ENCODE results near the gene BCAS1. TPM values are rescaled to one million over a fixed set of nuclear protein-coding genes. Genes with fewer than 3 reads are reported as not detected.

The BCAS1 gene
- total and polyA plus RNA-seq, 2 donors from 2014 or later: 1.1 to 4.8 TPM

GRCh38 chr20:53948383-53949318, 121.7 kb downstream of the BCAS1 start:
- Histone ChIP-seq H3K27ac (ENCODE audit: low read depth in 2 of 2, low read length in 2 of 2) (no peak overlapping the region), H3K9ac (ENCODE audit: low read length in 3 of 3) (peak overlapping the region in 1 of 3 donors; percentile 15), H3K27me3 (ENCODE audit: control insufficient read depth, insufficient read depth, low read length) (no peaks in the 10 kb centered on the region), H3K4me3 (ENCODE audit: low read length in 3 of 3) (no peak overlapping the region), H3K4me1 (ENCODE audit: control insufficient read depth in 2 of 3, insufficient read depth in 2 of 3, low read depth in 1 of 3, low read length in 3 of 3) (no peaks in the 10 kb centered on the region), H3K36me3 (ENCODE audit: control insufficient read depth in 2 of 3, insufficient read depth in 3 of 3, low read length in 3 of 3) (no peaks in the 10 kb centered on the region), H3K9me3 (ENCODE audit: control insufficient read depth in 2 of 3, insufficient read depth in 1 of 3, low read length in 3 of 3) (peaks cover 0 to 3% (median 2%) of the 10 kb centered on the region in 3 donors)
- no peak for FAIRE-seq
- no peak for DNase-seq
- intact Hi-C loops (cut with DNase I): no loop called here
- TF ChIP-seq, protein P1, sequence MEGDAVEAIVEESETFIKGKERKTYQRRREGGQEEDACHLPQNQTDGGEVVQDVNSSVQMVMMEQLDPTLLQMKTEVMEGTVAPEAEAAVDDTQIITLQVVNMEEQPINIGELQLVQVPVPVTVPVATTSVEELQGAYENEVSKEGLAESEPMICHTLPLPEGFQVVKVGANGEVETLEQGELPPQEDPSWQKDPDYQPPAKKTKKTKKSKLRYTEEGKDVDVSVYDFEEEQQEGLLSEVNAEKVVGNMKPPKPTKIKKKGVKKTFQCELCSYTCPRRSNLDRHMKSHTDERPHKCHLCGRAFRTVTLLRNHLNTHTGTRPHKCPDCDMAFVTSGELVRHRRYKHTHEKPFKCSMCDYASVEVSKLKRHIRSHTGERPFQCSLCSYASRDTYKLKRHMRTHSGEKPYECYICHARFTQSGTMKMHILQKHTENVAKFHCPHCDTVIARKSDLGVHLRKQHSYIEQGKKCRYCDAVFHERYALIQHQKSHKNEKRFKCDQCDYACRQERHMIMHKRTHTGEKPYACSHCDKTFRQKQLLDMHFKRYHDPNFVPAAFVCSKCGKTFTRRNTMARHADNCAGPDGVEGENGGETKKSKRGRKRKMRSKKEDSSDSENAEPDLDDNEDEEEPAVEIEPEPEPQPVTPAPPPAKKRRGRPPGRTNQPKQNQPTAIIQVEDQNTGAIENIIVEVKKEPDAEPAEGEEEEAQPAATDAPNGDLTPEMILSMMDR (IDR thresholded peaks at IDR 0.05; ENCODE audit: borderline replicate concordance, extremely low read depth, insufficient read depth): no peak

DNA sequence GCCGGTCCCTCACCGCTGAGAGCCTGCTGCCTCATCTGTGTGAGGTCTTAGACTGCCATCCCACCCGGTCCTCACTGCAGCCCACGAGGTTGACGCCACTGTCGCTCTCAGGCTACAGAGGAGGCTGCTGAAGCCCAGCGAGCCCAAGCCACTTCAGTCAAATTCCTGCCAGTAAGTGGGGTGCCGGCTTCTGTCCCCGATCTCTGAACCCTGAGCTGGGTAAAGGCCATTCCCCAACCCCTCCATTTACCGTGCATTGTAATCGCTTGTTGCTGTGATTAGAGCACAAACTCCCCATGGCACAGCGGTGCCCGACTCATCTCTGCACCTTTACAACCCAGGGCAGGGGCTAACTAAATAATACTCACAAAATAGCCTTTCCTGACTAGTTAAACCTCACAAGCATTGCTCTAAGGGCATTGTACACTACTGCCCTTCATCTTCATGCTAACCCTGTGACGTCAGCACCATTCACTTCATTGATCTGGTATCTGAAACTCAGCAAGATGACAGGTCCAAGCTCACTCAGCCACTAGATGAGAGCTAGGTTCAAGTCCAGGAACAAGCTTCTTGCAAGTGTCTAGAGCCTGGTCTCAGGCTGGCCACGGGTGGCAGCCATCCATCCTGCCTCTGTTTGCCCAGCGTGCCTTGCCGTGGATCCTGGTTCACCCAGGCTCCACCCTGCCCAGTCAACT, 122.7 kb downstream of the BCAS1 start:
- Histone ChIP-seq H3K27ac (ENCODE audit: low read depth in 2 of 2, low read length in 2 of 2) (no peak overlapping the region), H3K9me3 (ENCODE audit: control insufficient read depth in 2 of 3, insufficient read depth in 1 of 3, low read length in 3 of 3) (peaks cover 0 to 2% (median 0%) of the 10 kb centered on the region in 3 donors), H3K36me3 (ENCODE audit: control insufficient read depth in 2 of 3, insufficient read depth in 3 of 3, low read length in 3 of 3) (no peaks in the 10 kb centered on the region), H3K4me3 (ENCODE audit: low read length in 3 of 3) (no peak overlapping the region), H3K9ac (ENCODE audit: low read length in 3 of 3) (no peak overlapping the region), H3K27me3 (ENCODE audit: control insufficient read depth, insufficient read depth, low read length) (no peaks in the 10 kb centered on the region), H3K4me1 (ENCODE audit: control insufficient read depth in 2 of 3, insufficient read depth in 2 of 3, low read depth in 1 of 3, low read length in 3 of 3) (no peaks in the 10 kb centered on the region)
- TF ChIP-seq, protein P1 (IDR thresholded peaks at IDR 0.05; ENCODE audit: borderline replicate concordance, extremely low read depth, insufficient read depth): no peak
- DNase-seq: no peak
- no peak for FAIRE-seq
- intact Hi-C loops (cut with DNase I): no loop called here

DNA sequence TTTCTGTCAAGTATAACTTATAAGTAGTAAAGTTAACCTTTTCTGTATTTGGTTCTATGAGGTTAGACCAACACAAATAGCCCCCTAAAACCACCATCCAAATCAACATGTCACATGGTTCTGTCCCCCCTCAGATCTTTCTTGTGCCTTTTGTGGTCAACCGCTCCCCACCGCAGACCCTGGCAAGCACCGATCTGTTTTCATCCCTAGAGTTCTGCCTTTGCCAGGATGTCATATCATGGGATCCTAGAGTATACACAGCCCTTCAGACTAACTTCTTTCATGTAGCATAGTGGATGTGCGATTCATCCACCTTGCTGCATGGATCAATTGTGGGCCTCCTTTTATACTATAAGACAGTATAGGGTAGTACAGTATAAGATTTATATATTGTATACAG, 124.3 kb downstream of the BCAS1 start:
- Histone ChIP-seq H3K4me1 (ENCODE audit: control insufficient read depth in 2 of 3, insufficient read depth in 2 of 3, low read depth in 1 of 3, low read length in 3 of 3) (peaks cover 0 to 4% (median 0%) of the 10 kb centered on the region in 3 donors), H3K27me3 (ENCODE audit: control insufficient read depth, insufficient read depth, low read length) (no peaks in the 10 kb centered on the region), H3K9me3 (ENCODE audit: control insufficient read depth in 2 of 3, insufficient read depth in 1 of 3, low read length in 3 of 3) (no peaks in the 10 kb centered on the region), H3K36me3 (ENCODE audit: control insufficient read depth in 2 of 3, insufficient read depth in 3 of 3, low read length in 3 of 3) (no peaks in the 10 kb centered on the region), H3K27ac (ENCODE audit: low read depth in 2 of 2, low read length in 2 of 2) (no peak overlapping the region), H3K4me3 (ENCODE audit: low read length in 3 of 3) (no peak overlapping the region), H3K9ac (ENCODE audit: low read length in 3 of 3) (no peak overlapping the region)
- DNase-seq (no peak), FAIRE-seq (no peak)
- intact Hi-C loops (cut with DNase I): no loop called here
- TF ChIP-seq, protein P1 (IDR thresholded peaks at IDR 0.05; ENCODE audit: borderline replicate concordance, extremely low read depth, insufficient read depth): no peak
